ENCODE data around the gene FOXL3.

FOXL3 gene

GRCh38 chr7:255721-256361, 34.1 kb upstream of the FOXL3 start:
- DNase-seq, result no peak
- H3K27me3 ChIP-seq (ENCODE audit: insufficient read depth, low read length, poor library complexity), result no peaks in the 10 kb centered on the region

GRCh38 chr7:256461-256940, 33.5 kb upstream of the FOXL3 start:
- no peak for DNase-seq
- no peak overlapping the region for H3K27ac ChIP-seq (ENCODE audit: low read length)
- H3K79me2 ChIP-seq (ENCODE audit: insufficient read depth, low read length), result no peaks in the 10 kb centered on the region
- TF ChIP-seq CTCF (IDR thresholded peaks at IDR 0.05; ENCODE audit: borderline replicate concordance, extremely low read depth, low read length, poor library complexity, severe bottlenecking), result no peak
- no peaks in the 10 kb centered on the region for H3K9me3 ChIP-seq (ENCODE audit: insufficient read depth, low read length, severe bottlenecking)
- H3K4me3 ChIP-seq (ENCODE audit: low read depth in 1 of 2, low read length in 2 of 2), result no peak overlapping the region
- no peaks in the 10 kb centered on the region for H3K36me3 ChIP-seq (ENCODE audit: insufficient read depth, low read length)
- no peak overlapping the region for H2AFZ ChIP-seq (ENCODE audit: low read depth, low read length)
- H3K4me1 ChIP-seq (ENCODE audit: insufficient read depth, low read length), result no peaks in the 10 kb centered on the region
- no peak overlapping the region for H3K9ac ChIP-seq (ENCODE audit: low read depth, low read length)
- ATAC-seq (ENCODE audit: insufficient read depth, low read depth), result no peak
- H3K27me3 ChIP-seq (ENCODE audit: insufficient read depth, low read length, poor library complexity), result no peaks in the 10 kb centered on the region
- H3K4me2 ChIP-seq (ENCODE audit: insufficient read depth, low read length), result no peak overlapping the region
- H4K20me1 ChIP-seq (ENCODE audit: insufficient read depth, low read length), result 0 out of 2 replicates have a peak, but pooled peaks cover 2% of the 10 kb centered on the region

More at GRCh38 chr7:255721-256361, 34.1 kb upstream of the FOXL3 start:
- no peak for TF ChIP-seq CTCF (IDR thresholded peaks at IDR 0.05; ENCODE audit: borderline replicate concordance, extremely low read depth, low read length, poor library complexity, severe bottlenecking)
- no peak for TF ChIP-seq EZH2 (IDR thresholded peaks at IDR 0.05; ENCODE audit: borderline replicate concordance, low read depth, low read length, severe bottlenecking)
- Histone ChIP-seq H3K4me1 (ENCODE audit: insufficient read depth, low read length) (no peaks in the 10 kb centered on the region), H3K27ac (ENCODE audit: low read length) (no peak overlapping the region), H3K4me2 (ENCODE audit: insufficient read depth, low read length) (no peak overlapping the region), H3K9ac (ENCODE audit: low read depth, low read length) (no peak overlapping the region), H3K4me3 (ENCODE audit: low read depth in 1 of 2, low read length in 2 of 2) (no peak overlapping the region), H4K20me1 (ENCODE audit: insufficient read depth, low read length) (0 out of 2 replicates have a peak, but pooled peaks cover 2% of the 10 kb centered on the region), H3K79me2 (ENCODE audit: insufficient read depth, low read length) (no peaks in the 10 kb centered on the region), H2AFZ (ENCODE audit: low read depth, low read length) (no peak overlapping the region), H3K36me3 (ENCODE audit: insufficient read depth, low read length) (no peaks in the 10 kb centered on the region), H3K9me3 (ENCODE audit: insufficient read depth, low read length, severe bottlenecking) (no peaks in the 10 kb centered on the region)
- no peak for ATAC-seq (ENCODE audit: insufficient read depth, low read depth)

- no peak overlapping the region for H3K27ac ChIP-seq (ENCODE audit: low read length)
- peaks cover 2% of the 10 kb centered on the region for H3K9me3 ChIP-seq (ENCODE audit: insufficient read depth, low read length, severe bottlenecking)
- H3K9ac ChIP-seq (ENCODE audit: low read depth, low read length), result no peak overlapping the region
- H3K4me1 ChIP-seq (ENCODE audit: insufficient read depth, low read length), result no peaks in the 10 kb centered on the region
- H3K4me3 ChIP-seq (ENCODE audit: low read depth in 1 of 2, low read length in 2 of 2), result no peak overlapping the region
- no peak overlapping the region for H3K4me2 ChIP-seq (ENCODE audit: insufficient read depth, low read length)
- no peaks in the 10 kb centered on the region for H3K79me2 ChIP-seq (ENCODE audit: insufficient read depth, low read length)
- ATAC-seq (ENCODE audit: insufficient read depth, low read depth) (no peak), DNase-seq (no peak)
- H2AFZ ChIP-seq (ENCODE audit: low read depth, low read length), result no peak overlapping the region
- TF ChIP-seq CTCF (IDR thresholded peaks at IDR 0.05; ENCODE audit: borderline replicate concordance, extremely low read depth, low read length, poor library complexity, severe bottlenecking) (no peak), EZH2 (IDR thresholded peaks at IDR 0.05; ENCODE audit: borderline replicate concordance, low read depth, low read length, severe bottlenecking) (no peak)
- 0 out of 2 replicates have a peak, but pooled peaks cover 2% of the 10 kb centered on the region for H4K20me1 ChIP-seq (ENCODE audit: insufficient read depth, low read length)
- no peaks in the 10 kb centered on the region for H3K36me3 ChIP-seq (ENCODE audit: insufficient read depth, low read length)
- no peaks in the 10 kb centered on the region for H3K27me3 ChIP-seq (ENCODE audit: insufficient read depth, low read length, poor library complexity)
Observed at GRCh38 chr7:256981-257646, 32.9 kb upstream of the FOXL3 start.
